Measurements from ENCODE around the gene TMEM272. TPM values are rescaled to one million over a fixed set of nuclear protein-coding genes. Genes with fewer than 3 reads are reported as not detected.

Gene TMEM272
- total and polyA plus RNA-seq, 9 of the 15 experiments (the other 6 are each of a cell fraction or from before 2014, with no cell fraction given): 0.04 to 0.16 (median 0.06) TPM; not detected in 2

GRCh38 chr13:51797664-51798488, 47.1 kb downstream of the TMEM272 start (continued):
- TF ChIP-seq REST (IDR thresholded peaks at IDR 0.05; ENCODE audit: borderline replicate concordance) (peak; percentile 62; the same call in 1 of the 2 replicates), REST (CRISPR knock-in tag; IDR thresholded peaks at IDR 0.05; ENCODE audit: low read depth) (no peak), CHD7 (IDR thresholded peaks at IDR 0.05; ENCODE audit: low read depth, low read length) (no peak)
